ENCODE results near the gene HBE1. TPM values are rescaled to one million over a fixed set of nuclear protein-coding genes. Genes with fewer than 3 reads are reported as not detected.

HBE1 gene
- total and polyA plus RNA-seq, 2 experiments from 2014 or later, result not detected

GRCh38 chr11:5229796-5230195 lies 39.9 kb downstream of the HBE1 start:
- Histone ChIP-seq H3F3A (replicated peaks; ENCODE audit: low read depth) (no peaks in the 10 kb centered on the region), H3K9me2 (ENCODE audit: insufficient read depth) (no peaks in the 10 kb centered on the region), H2AFZ (no peak overlapping the region), H3K79me2 (replicated peaks; ENCODE audit: insufficient read depth) (no peaks in the 10 kb centered on the region), H3K4me2 (no peak overlapping the region), H3K27ac (ENCODE audit: low read depth) (no peak overlapping the region), H4K20me1 (replicated peaks; ENCODE audit: insufficient read depth) (no peaks in the 10 kb centered on the region), H3K4me3 (no peak overlapping the region), H3K4me1 (ENCODE audit: insufficient read depth) (no peaks in the 10 kb centered on the region), H3K36me3 (ENCODE audit: insufficient read depth) (no peaks in the 10 kb centered on the region), H3K27me3 (ENCODE audit: insufficient read depth) (no peaks in the 10 kb centered on the region)
- TF ChIP-seq REST (IDR thresholded peaks at IDR 0.05; ENCODE audit: unreplicated experiment), result no peak
- TF ChIP-seq ZNF331 (CRISPR knock-in tag; IDR thresholded peaks at IDR 0.05; ENCODE audit: low read depth), result no peak
- TF ChIP-seq ETS1 (IDR thresholded peaks at IDR 0.05), result no peak
- no peak for TF ChIP-seq CREB1 (CRISPR knock-in tag; IDR thresholded peaks at IDR 0.05; ENCODE audit: low read depth)
- no peak for TF ChIP-seq POLR2AphosphoS5 (IDR thresholded peaks at IDR 0.05; ENCODE audit: low read depth)
- TF ChIP-seq STAT1 (IDR thresholded peaks at IDR 0.05; ENCODE audit: unreplicated experiment), result no peak
- TF ChIP-seq EZH2 (IDR thresholded peaks at IDR 0.05; ENCODE audit: low read depth, unreplicated experiment), result no peak
- no peak for DNase-seq (ENCODE audit: low spot score)
- no peak for ATAC-seq
- no peak overlapping the region for H3K27ac Mint-ChIP-seq
- H3K27me3 Mint-ChIP-seq (ENCODE audit: insufficient read depth, low read depth, poor library complexity), result no peaks in the 10 kb centered on the region
- no peak overlapping the region for H3K4me3 Mint-ChIP-seq
- H3K36me3 Mint-ChIP-seq (ENCODE audit: low read depth), result no peaks in the 10 kb centered on the region
- H3K9me3 Mint-ChIP-seq, result no peaks in the 10 kb centered on the region
- H3K4me1 Mint-ChIP-seq, result no peaks in the 10 kb centered on the region

- DNase-seq (ENCODE audit: low spot score), result no peak
- Histone ChIP-seq H3K27me3 (ENCODE audit: insufficient read depth) (no peaks in the 10 kb centered on the region), H3K4me1 (ENCODE audit: insufficient read depth) (no peaks in the 10 kb centered on the region), H3K36me3 (ENCODE audit: insufficient read depth) (no peaks in the 10 kb centered on the region), H3K4me2 (no peak overlapping the region), H3K79me2 (replicated peaks; ENCODE audit: insufficient read depth) (no peaks in the 10 kb centered on the region), H3F3A (replicated peaks; ENCODE audit: low read depth) (no peaks in the 10 kb centered on the region), H3K4me3 (no peak overlapping the region), H2AFZ (no peak overlapping the region), H4K20me1 (replicated peaks; ENCODE audit: insufficient read depth) (no peaks in the 10 kb centered on the region), H3K9me2 (ENCODE audit: insufficient read depth) (no peaks in the 10 kb centered on the region), H3K27ac (ENCODE audit: low read depth) (no peak overlapping the region)
- Mint-ChIP-seq H3K27ac (no peak overlapping the region), H3K9me3 (no peaks in the 10 kb centered on the region), H3K4me3 (no peak overlapping the region), H3K27me3 (ENCODE audit: insufficient read depth, low read depth, poor library complexity) (no peaks in the 10 kb centered on the region), H3K36me3 (ENCODE audit: low read depth) (no peaks in the 10 kb centered on the region), H3K4me1 (no peaks in the 10 kb centered on the region)
- ATAC-seq, result no peak
- TF ChIP-seq CREB1 (CRISPR knock-in tag; IDR thresholded peaks at IDR 0.05; ENCODE audit: low read depth), result no peak
- TF ChIP-seq REST (IDR thresholded peaks at IDR 0.05; ENCODE audit: unreplicated experiment), result no peak
Measured at GRCh38 chr11:5229356-5229755, 40.4 kb downstream of the HBE1 start.
